GM23248 (cell line): ENCODE results near the gene NFIA.

Source experiments
- EZH2 ChIP-seq: fragments of 200-600 bp; sonication (generic); IDR thresholded peaks from 2 replicates; pipeline ENCODE4 v1.6.1; 2018; ENCODE audit warnings: antibody characterized with exemption, mild to moderate bottlenecking; ENCODE audit not compliant: insufficient read depth, poor library complexity, severe bottlenecking
- EZH2phosphoT487 ChIP-seq: fragments of 200-600 bp; sonication (generic); IDR thresholded peaks from 2 replicates; pipeline ENCODE4 v1.6.1; 2018; ENCODE audit warnings: antibody characterized with exemption, moderate library complexity, mild to moderate bottlenecking, low read depth; ENCODE audit not compliant: insufficient read depth

DNA sequence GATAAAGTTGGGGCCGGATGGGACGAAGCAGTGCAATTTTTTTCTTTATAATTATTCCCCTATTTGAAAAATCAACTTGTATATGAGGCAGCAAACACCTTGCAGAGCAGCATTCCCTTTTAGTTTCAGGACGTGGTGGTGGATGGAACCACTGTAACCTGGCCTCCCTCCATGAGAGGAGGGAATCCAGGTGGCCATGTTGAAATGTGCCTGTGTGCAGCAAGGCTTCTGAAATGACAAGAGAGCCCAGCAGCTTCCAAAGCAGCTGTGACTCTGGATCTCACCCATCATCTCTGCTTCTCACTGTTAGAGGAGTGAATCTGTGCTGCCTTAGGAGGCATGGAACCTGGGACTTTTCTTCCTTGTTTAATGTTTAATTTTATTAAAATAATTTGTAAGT lies 42.3 kb downstream of the NFIA start:
- TF ChIP-seq EZH2 (no peak), EZH2phosphoT487 (no peak)
